SU-DHL-6 (cell line): Measurements from ENCODE around the gene KRABD2.

Source experiments
- H2AFZ ChIP-seq: fragments of 200-600 bp; sonication (generic); 2 replicates; pipeline ENCODE4 v1.6.1; 2014; ENCODE audit warnings: low read depth, mild to moderate bottlenecking, moderate library complexity, mixed read lengths, antibody characterized with exemption, low read length; ENCODE audit not compliant: severe bottlenecking
- H3F3A ChIP-seq: fragments of 200-600 bp; shearing (Covaris generic); 2 replicates; pipeline ENCODE4 v1.6.0; 2016; ENCODE audit warnings: antibody characterized with exemption, mild to moderate bottlenecking; ENCODE audit not compliant: insufficient read depth
- H3K27ac ChIP-seq: fragments of 200-600 bp; sonication (generic); 2 replicates; pipeline ENCODE4 v1.5.1; 2016; ENCODE audit warnings: low read depth, mild to moderate bottlenecking, low read length, moderate library complexity, mixed read lengths
- H3K27me3 ChIP-seq: fragments of 200-600 bp; sonication (generic), shearing (Covaris generic); 2 replicates; pipeline ENCODE4 v1.6.0; 2014; ENCODE audit warnings: mild to moderate bottlenecking, low read length
- H3K36me3 ChIP-seq: fragments of 200-600 bp; sonication (generic); 2 replicates; pipeline ENCODE4 v1.6.1; 2014; ENCODE audit warnings: mild to moderate bottlenecking, low read length, mixed read lengths
- H3K4me2 ChIP-seq: fragments of 300-600, 200-600 bp; shearing (Covaris generic), sonication (generic); 2 replicates; pipeline ENCODE4 v1.6.0; 2014; ENCODE audit warnings: low read length, low read depth, mild to moderate bottlenecking; ENCODE audit not compliant: poor library complexity, severe bottlenecking
- H3K4me3 ChIP-seq: fragments of 200-600 bp; sonication (generic); 2 replicates; pipeline ENCODE4 v1.5.1; 2014; ENCODE audit warnings: antibody characterized with exemption, low read length, mild to moderate bottlenecking, mixed read lengths; ENCODE audit not compliant: insufficient read depth, poor library complexity, severe bottlenecking
- H3K79me2 ChIP-seq: fragments of 200-600 bp; sonication (generic); 2 replicates; pipeline ENCODE4 v1.6.1; 2014; ENCODE audit warnings: mild to moderate bottlenecking, low read length, moderate library complexity; ENCODE audit not compliant: insufficient read depth
- H3K9ac ChIP-seq: fragments of 200-600 bp; sonication (generic); 2 replicates; pipeline ENCODE4 v1.7.0; 2014; ENCODE audit warnings: mild to moderate bottlenecking, low read length
- H3K9me2 ChIP-seq: fragments of 200-600 bp; sonication (generic); replicated peaks from 2 replicates; pipeline ENCODE4 v1.6.1; 2014; ENCODE audit warnings: low read length; ENCODE audit not compliant: insufficient read depth
- H3K9me3 ChIP-seq: fragments of 200-600 bp; sonication (generic); 2 replicates; pipeline ENCODE4 v1.6.1; 2014; ENCODE audit warnings: low read length, mixed read lengths; ENCODE audit not compliant: insufficient read depth
- H4K20me1 ChIP-seq: fragments of 200-600 bp; sonication (generic); 2 replicates; pipeline ENCODE4 v1.6.1; 2014; ENCODE audit warnings: low read depth, mild to moderate bottlenecking, antibody characterized with exemption, low read length, moderate library complexity, mixed read lengths
- CTCF ChIP-seq: fragments of 200-600 bp; sonication (generic); IDR thresholded peaks from one replicate; pipeline ENCODE4 v1.5.1; 2017; ENCODE audit warnings: antibody characterized with exemption, mild to moderate bottlenecking, low read length, moderate library complexity; ENCODE audit not compliant: insufficient read depth, poor library complexity, severe bottlenecking
- EZH2phosphoT487 ChIP-seq: fragments of 200-600 bp; sonication (generic), shearing (Covaris generic); conservative IDR thresholded peaks from 2 replicates; pipeline ENCODE4 v1.6.1; 2018; ENCODE audit warnings: mild to moderate bottlenecking, antibody characterized with exemption, low read length, moderate library complexity, mixed read lengths

The KRABD2 gene

GRCh38 chr17:8405499-8406016 is 29.1 kb upstream of the KRABD2 start:
- Histone ChIP-seq H3K36me3 (no peaks in the 10 kb centered on the region), H4K20me1 (no peaks in the 10 kb centered on the region), H3K79me2 (no peaks in the 10 kb centered on the region), H3K9ac (no peak overlapping the region), H2AFZ (no peak overlapping the region), H3K4me3 (no peak overlapping the region), H3K9me3 (no peaks in the 10 kb centered on the region), H3F3A (no peaks in the 10 kb centered on the region), H3K9me2 (no peaks in the 10 kb centered on the region), H3K4me2 (no peak overlapping the region), H3K27ac (no peak overlapping the region), H3K27me3 (no peaks in the 10 kb centered on the region)
- no peak for TF ChIP-seq CTCF
- no peak for TF ChIP-seq EZH2phosphoT487

GRCh38 chr17:8402921-8403536 is 26.5 kb upstream of the KRABD2 start:
- Histone ChIP-seq H3K27me3 (no peaks in the 10 kb centered on the region), H3K9me3 (no peaks in the 10 kb centered on the region), H3K4me2 (no peak overlapping the region), H3K27ac (no peak overlapping the region), H4K20me1 (no peaks in the 10 kb centered on the region), H2AFZ (no peak overlapping the region), H3K79me2 (no peaks in the 10 kb centered on the region), H3K4me3 (no peak overlapping the region), H3F3A (no peaks in the 10 kb centered on the region), H3K36me3 (no peaks in the 10 kb centered on the region), H3K9me2 (no peaks in the 10 kb centered on the region), H3K9ac (no peak overlapping the region)
- no peak for TF ChIP-seq EZH2phosphoT487
- no peak for TF ChIP-seq CTCF

GRCh38 chr17:8401107-8401506 is 24.6 kb upstream of the KRABD2 start:
- Histone ChIP-seq H3K27me3 (no peaks in the 10 kb centered on the region), H3K36me3 (no peaks in the 10 kb centered on the region)

More at GRCh38 chr17:8401107-8401506, 24.6 kb upstream of the KRABD2 start:
- no peak overlapping the region for H3K4me2 ChIP-seq
- no peaks in the 10 kb centered on the region for H3K79me2 ChIP-seq
- H3K9ac ChIP-seq: no peak overlapping the region
- no peaks in the 10 kb centered on the region for H3K9me3 ChIP-seq
- TF ChIP-seq CTCF (no peak), EZH2phosphoT487 (no peak)
- H2AFZ ChIP-seq: no peak overlapping the region
- no peaks in the 10 kb centered on the region for H4K20me1 ChIP-seq
- no peaks in the 10 kb centered on the region for H3K9me2 ChIP-seq
- no peaks in the 10 kb centered on the region for H3F3A ChIP-seq
- H3K4me3 ChIP-seq: no peak overlapping the region
- H3K27ac ChIP-seq: no peak overlapping the region
